ENCODE results near the gene ENPP7.

GRCh38 chr17:79739148-79740062 is 8.7 kb downstream of the ENPP7 start:
- TF ChIP-seq CTCF (IDR thresholded peaks at IDR 0.05; ENCODE audit: low read depth, low read length) (no peak), MYC (IDR thresholded peaks at IDR 0.05; ENCODE audit: low read depth, low read length) (no peak)

Data from NB4 (cell line).